GM12878 (cell line): Measurements from ENCODE around the gene MROH2A. TPM values are rescaled to one million over a fixed set of nuclear protein-coding genes. Genes with fewer than 3 reads are reported as not detected.

Experiments
- ATAC-seq: fragments of 200-7000 bp; cut with Tn5 transposase; 3 replicates; pipeline ENCODE4 v1.9.1; 2020; ENCODE audit warnings: mild to moderate bottlenecking, moderate library complexity
- BruUV-seq: library from RNA; stranded (reverse); fragments of 400-500 nt; replicated peaks from 2 replicates; lab custom pipeline; 2021; lab: Mats Ljungman, UMichigan
- CTCF ChIA-PET: fragments of 300-600 bp; sonication (Branson Sonifier 250); formaldehyde crosslinking; extraction: SDS; loops from one replicate; lab custom pipeline; 2021; ENCODE audit warnings: inconsistent platforms; lab: Yijun Ruan, JAX
- POLR2A ChIA-PET: fragments of 350-600 bp; formaldehyde crosslinking; extraction: SDS; loops from one replicate; lab custom pipeline; 2021; ENCODE audit warnings: inconsistent platforms; lab: Charles Lee
- RAD21 ChIA-PET: fragments of 300-600 bp; sonication (Branson Sonifier 250); formaldehyde crosslinking; loops from one replicate; lab custom pipeline; 2023; ENCODE audit warnings: antibody characterized with exemption; ENCODE audit not compliant: unreplicated experiment; lab: Charles Lee
- SMC1A ChIA-PET: fragments of 300-600 bp; sonication (Branson Sonifier 250); formaldehyde crosslinking; loops from one replicate; lab custom pipeline; 2023; ENCODE audit not compliant: unreplicated experiment, uncharacterized antibody; lab: Charles Lee
- DNase-seq: peaks from one replicate; pipeline ENCODE4 v3.0.0-alpha.2; 2011; ENCODE audit warnings: low read depth, low spot score
- FAIRE-seq: peaks from 3 replicates; lab custom pipeline; 2011; peaks lifted over from hg19 to GRCh38; lab: Jason Lieb, UNC
- H2AFZ ChIP-seq: 2 replicates; pipeline ENCODE4 v1.6.0; 2011; ENCODE audit warnings: low read depth, low read length, control low read depth; ENCODE audit not compliant: control insufficient read depth
- H3K27ac ChIP-seq: 2 replicates; pipeline ENCODE4 v1.5.1; 2011; ENCODE audit warnings: control low read depth; ENCODE audit not compliant: control insufficient read depth, insufficient read depth
- H3K27me3 ChIP-seq, 2 experiments: replicated peaks in 1 of 2; 2 replicates each; pipeline versions ENCODE4 v1.6.0 to v1.6.1; 2011; ENCODE audit warnings: low read length in 1 of 2; ENCODE audit not compliant: control insufficient read depth in 2 of 2, insufficient read depth in 2 of 2
- H3K36me3 ChIP-seq, 2 experiments: 2 replicates each; pipeline ENCODE4 v1.5.1; 2011; ENCODE audit warnings: low read length in 1 of 2; ENCODE audit not compliant: control insufficient read depth in 2 of 2, insufficient read depth in 2 of 2
- H3K4me1 ChIP-seq: 2 replicates; pipeline ENCODE4 v1.6.1; 2011; ENCODE audit warnings: mild to moderate bottlenecking, low read length, moderate library complexity, mixed read lengths; ENCODE audit not compliant: control insufficient read depth, insufficient read depth
- H3K4me2 ChIP-seq: 2 replicates; pipeline ENCODE4 v1.6.0; 2011; ENCODE audit warnings: control low read depth; ENCODE audit not compliant: control insufficient read depth, insufficient read depth
- H3K4me3 ChIP-seq: fragments of 200-600 bp; sonication (generic); 2 replicates; pipeline ENCODE4 v1.5.1; 2016
- H3K79me2 ChIP-seq: 2 replicates; pipeline ENCODE4 v1.6.0; 2011; ENCODE audit warnings: low read length; ENCODE audit not compliant: control insufficient read depth, insufficient read depth
- H3K9ac ChIP-seq: 2 replicates; pipeline ENCODE4 v1.8.0; 2011; ENCODE audit warnings: low read length, control low read depth, mixed read lengths; ENCODE audit not compliant: control insufficient read depth, insufficient read depth
- H3K9me3 ChIP-seq: replicated peaks from 3 replicates; pipeline ENCODE4 v1.5.1; 2011; ENCODE audit warnings: mild to moderate bottlenecking, low read length; ENCODE audit not compliant: control insufficient read depth, insufficient read depth
- H4K20me1 ChIP-seq: 2 replicates; pipeline ENCODE4 v1.6.0; 2011; ENCODE audit not compliant: control insufficient read depth, insufficient read depth
- BACH1 ChIP-seq: fragments of 450-650 bp; IDR thresholded peaks from 2 replicates; pipeline ENCODE4 v1.6.1; 2017; ENCODE audit warnings: mild to moderate bottlenecking, borderline replicate concordance
- CBX3 ChIP-seq: fragments of 200-600 bp; sonication (generic); IDR thresholded peaks from 2 replicates; pipeline ENCODE4 v1.6.1; 2016; ENCODE audit warnings: low read depth, borderline replicate concordance
- CHD1 ChIP-seq: IDR thresholded peaks from 2 replicates; pipeline ENCODE4 v1.6.1; 2012; ENCODE audit warnings: low read depth, low read length, improper control_type of control experiment
- HCFC1 ChIP-seq: fragments of 150-350 bp; IDR thresholded peaks from 2 replicates; pipeline ENCODE4 v1.6.1; 2014; ENCODE audit warnings: low read length
- MTA3 ChIP-seq: IDR thresholded peaks from 2 replicates; pipeline ENCODE4 v1.6.1; 2012; ENCODE audit warnings: low read length, inconsistent platforms, borderline replicate concordance
- MYB ChIP-seq: fragments of 150-350 bp; IDR thresholded peaks from 2 replicates; pipeline ENCODE4 v1.6.1; 2014; ENCODE audit warnings: mild to moderate bottlenecking, low read depth, low read length, borderline replicate concordance
- NRF1 ChIP-seq: conservative IDR thresholded peaks from 2 replicates; pipeline ENCODE4 v1.6.1; 2011; ENCODE audit warnings: mild to moderate bottlenecking, low read depth, low read length, improper control_type of control experiment
- SMAD1 ChIP-seq: fragments of 450-650 bp; IDR thresholded peaks from 2 replicates; pipeline ENCODE4 v1.6.1; 2018; ENCODE audit warnings: mild to moderate bottlenecking, low read depth; ENCODE audit not compliant: partially characterized antibody
- SMARCA5 ChIP-seq: fragments of 450-650 bp; IDR thresholded peaks from 2 replicates; pipeline ENCODE4 v1.6.1; 2017; ENCODE audit warnings: mild to moderate bottlenecking
- SPI1 ChIP-seq: IDR thresholded peaks from 2 replicates; pipeline ENCODE4 v1.6.1; 2011; ENCODE audit warnings: low read depth, mild to moderate bottlenecking, low read length, moderate library complexity, borderline replicate concordance; ENCODE audit not compliant: insufficient read depth
- WGBS: methylation state at CpG from one replicate; pipeline ENCODE4 v1.1.6; 2016; ENCODE audit warnings: low lambda C conversion rate; ENCODE audit not compliant: insufficient replicate concordance, insufficient coverage; ENCODE audit errors: missing lambda C conversion rate; 5-methylcytosine and 5-hydroxymethylcytosine counted together
- in situ Hi-C: fragments of 300-500 bp; cut with MboI; formaldehyde crosslinking; loops from 9 replicates; pipeline ENCODE4 v1.14.3; 2018; ENCODE audit warnings: mixed read lengths
- intact Hi-C: fragments of 100-400 bp; cut with micrococcal nuclease; formaldehyde crosslinking; loops from one replicate; pipeline ENCODE4 v1.14.2; 2022; ENCODE audit not compliant: unreplicated experiment
- polyA plus RNA-seq, 11 experiments: library from polyadenylated mRNA; depleted of rRNA in 4 of 11; unstranded in 6 of 11; stranded (reverse) in 5 of 11; fragments of >200 nt; fragmentation: Nextera tagmentation in 4 of 11; fragmentation: Illumina TruSeq in 1 of 11; extraction: Ambion mirVana in 4 of 11; extraction: Trizol in 1 of 11; gene quantifications; 1 replicate in 1 of 11; 2 replicates in 10 of 11; pipeline versions ENCODE4 v1.2.1 to v1.2.3, GENCODE V29; 2011 to 2016; ENCODE audit warnings: inconsistent platforms in 2 of 11, missing spikeins in 2 of 11, low read depth in 1 of 11
- total RNA-seq, 4 experiments: library from RNA; depleted of rRNA in 3 of 4; stranded (reverse); fragments of >200 nt in 3 of 4; fragmentation: Illumina TruSeq in 1 of 4; extraction: Trizol in 1 of 4; gene quantifications; 2 replicates each; pipeline versions ENCODE4 v1.2.1 to v1.2.3, GENCODE V29; 2013 to 2021
- TF ChIP-seq, protein P1 (sequence below): IDR thresholded peaks from 2 replicates; pipeline ENCODE4 v1.6.1; 2012; ENCODE audit warnings: low read depth, low read length, improper control_type of control experiment
- TF ChIP-seq, protein P2 (sequence below): fragments of 450-650 bp; formaldehyde crosslinking; IDR thresholded peaks from 2 replicates; pipeline ENCODE4 v1.5.0; 2022; ENCODE audit warnings: mild to moderate bottlenecking, missing genetic modification characterization
- TF ChIP-seq, protein P3 (sequence below): IDR thresholded peaks from 2 replicates; pipeline ENCODE4 v1.6.1; 2011; ENCODE audit warnings: low read depth, low read length, improper control_type of control experiment, borderline replicate concordance

MROH2A gene
- total and polyA plus RNA-seq, 10 of the 15 experiments (the other 5 are each of a cell fraction or from before 2014, with no cell fraction given): not detected

DNA sequence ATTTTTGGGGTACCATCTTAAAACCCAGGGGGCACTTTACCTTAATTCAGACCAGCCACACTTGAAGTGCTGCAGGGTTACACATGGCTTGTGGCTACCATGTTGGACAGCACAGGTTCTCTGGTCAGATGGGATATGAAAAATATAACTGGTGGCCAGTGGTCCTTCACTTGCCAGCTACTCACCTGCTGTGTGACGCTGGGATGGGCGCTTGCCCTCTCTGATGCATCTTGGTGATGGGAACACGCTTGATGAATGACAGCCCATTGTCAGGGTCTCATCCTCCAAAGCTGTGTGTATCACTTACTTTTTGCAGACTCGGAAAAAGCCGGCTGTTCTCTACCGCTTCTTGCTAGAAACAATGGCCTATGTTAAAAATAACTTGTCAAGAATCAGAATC, 53.7 kb downstream of the MROH2A start:
- no peak overlapping the region for H3K9ac ChIP-seq
- ChIA-PET CTCF (interaction anchor here (0.6 to 1.5 kb wide), 2 partner anchors 26 to 1154 kb away, joined by 3 read pairs; no protein-coding TSS in a partner anchor), RAD21 (interaction anchor here (0.6 kb wide), 2 partner anchors 776 to 1128 kb away, joined by 3 to 4 read pairs; no protein-coding TSS in a partner anchor)
- no peaks in the 10 kb centered on the region for H4K20me1 ChIP-seq
- intact Hi-C loops (no loop called here), in situ Hi-C loops (no loop called here)
- H3K27ac ChIP-seq: no peak overlapping the region
- WGBS: 100% methylated on average over 6 of the region's 6 CpGs
- no peak overlapping the region for H3K4me3 ChIP-seq
- BruUV-seq: no TSS peak
- H3K79me2 ChIP-seq: no peaks in the 10 kb centered on the region; the same call in 1 of the 2 replicates
- peaks cover 17 to 23% of the 10 kb centered on the region in 2 experiments; a peak in 3 of 4 replicates for H3K36me3 ChIP-seq
- TF ChIP-seq SMAD1: no peak
- TF ChIP-seq MTA3: no peak
- TF ChIP-seq, all 136 proteins: peak for 0
- ChIA-PET SMC1A (no interaction called here), POLR2A (no interaction called here)
- no peak for DNase-seq
- Histone ChIP-seq H3K4me1 (no peaks in the 10 kb centered on the region), H3K27me3 (no peaks in the 10 kb centered on the region), H2AFZ (no peak overlapping the region), H3K4me2 (no peak overlapping the region), H3K9me3 (no peaks in the 10 kb centered on the region)
- FAIRE-seq: no peak
- no peak for ATAC-seq

DNA sequence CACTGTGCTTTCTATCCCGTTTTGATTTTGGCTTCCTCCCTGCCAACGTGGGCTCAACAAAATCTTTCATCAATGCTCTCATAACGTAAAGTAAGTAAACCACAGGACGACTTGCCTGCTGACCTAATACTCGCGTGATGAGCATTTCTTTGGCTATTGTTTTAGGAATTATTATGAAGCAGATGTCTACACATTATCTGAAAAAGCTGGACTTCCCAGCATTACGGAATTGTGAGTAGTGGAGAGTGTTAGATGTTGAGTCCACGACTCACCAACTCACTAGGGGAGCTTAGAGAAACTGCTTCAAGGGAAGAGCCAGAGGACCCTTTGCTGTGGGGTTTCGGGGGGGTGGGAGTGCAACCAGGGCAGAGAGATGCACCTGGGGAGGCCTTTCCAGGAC, 54.3 kb downstream of the MROH2A start:
- intact Hi-C loops: no loop called here
- ChIA-PET POLR2A (no interaction called here), SMC1A (no interaction called here), CTCF (interaction anchor here (0.6 to 1.5 kb wide), 3 partner anchors 25 to 1155 kb away, joined by 3 to 4 read pairs (median 3); no protein-coding TSS in a partner anchor), RAD21 (interaction anchor here (0.6 kb wide), 2 partner anchors 776 to 1129 kb away, joined by 3 to 4 read pairs; no protein-coding TSS in a partner anchor)
- no peaks in the 10 kb centered on the region for H3K27me3 ChIP-seq
- H2AFZ ChIP-seq: no peak overlapping the region
- ATAC-seq: no peak
- in situ Hi-C loops: no loop called here
- no peaks in the 10 kb centered on the region for H4K20me1 ChIP-seq
- H3K27ac ChIP-seq: no peak overlapping the region
- DNase-seq: no peak
- no peaks in the 10 kb centered on the region for H3K4me1 ChIP-seq
- FAIRE-seq: no peak
- peaks cover 17 to 23% of the 10 kb centered on the region in 2 experiments; a peak in 3 of 4 replicates for H3K36me3 ChIP-seq
- peaks cover 2% of the 10 kb centered on the region for H3K79me2 ChIP-seq
- H3K4me2 ChIP-seq: no peak overlapping the region
- H3K9ac ChIP-seq: no peak overlapping the region
- H3K4me3 ChIP-seq: no peak overlapping the region
- 61% methylated on average over 9 of the region's 9 CpGs for WGBS
- no peaks in the 10 kb centered on the region for H3K9me3 ChIP-seq
- no TSS peak for BruUV-seq
- TF ChIP-seq, protein P1, sequence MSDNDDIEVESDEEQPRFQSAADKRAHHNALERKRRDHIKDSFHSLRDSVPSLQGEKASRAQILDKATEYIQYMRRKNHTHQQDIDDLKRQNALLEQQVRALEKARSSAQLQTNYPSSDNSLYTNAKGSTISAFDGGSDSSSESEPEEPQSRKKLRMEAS: no peak
- no peak for TF ChIP-seq MYB
- TF ChIP-seq, protein P2, sequence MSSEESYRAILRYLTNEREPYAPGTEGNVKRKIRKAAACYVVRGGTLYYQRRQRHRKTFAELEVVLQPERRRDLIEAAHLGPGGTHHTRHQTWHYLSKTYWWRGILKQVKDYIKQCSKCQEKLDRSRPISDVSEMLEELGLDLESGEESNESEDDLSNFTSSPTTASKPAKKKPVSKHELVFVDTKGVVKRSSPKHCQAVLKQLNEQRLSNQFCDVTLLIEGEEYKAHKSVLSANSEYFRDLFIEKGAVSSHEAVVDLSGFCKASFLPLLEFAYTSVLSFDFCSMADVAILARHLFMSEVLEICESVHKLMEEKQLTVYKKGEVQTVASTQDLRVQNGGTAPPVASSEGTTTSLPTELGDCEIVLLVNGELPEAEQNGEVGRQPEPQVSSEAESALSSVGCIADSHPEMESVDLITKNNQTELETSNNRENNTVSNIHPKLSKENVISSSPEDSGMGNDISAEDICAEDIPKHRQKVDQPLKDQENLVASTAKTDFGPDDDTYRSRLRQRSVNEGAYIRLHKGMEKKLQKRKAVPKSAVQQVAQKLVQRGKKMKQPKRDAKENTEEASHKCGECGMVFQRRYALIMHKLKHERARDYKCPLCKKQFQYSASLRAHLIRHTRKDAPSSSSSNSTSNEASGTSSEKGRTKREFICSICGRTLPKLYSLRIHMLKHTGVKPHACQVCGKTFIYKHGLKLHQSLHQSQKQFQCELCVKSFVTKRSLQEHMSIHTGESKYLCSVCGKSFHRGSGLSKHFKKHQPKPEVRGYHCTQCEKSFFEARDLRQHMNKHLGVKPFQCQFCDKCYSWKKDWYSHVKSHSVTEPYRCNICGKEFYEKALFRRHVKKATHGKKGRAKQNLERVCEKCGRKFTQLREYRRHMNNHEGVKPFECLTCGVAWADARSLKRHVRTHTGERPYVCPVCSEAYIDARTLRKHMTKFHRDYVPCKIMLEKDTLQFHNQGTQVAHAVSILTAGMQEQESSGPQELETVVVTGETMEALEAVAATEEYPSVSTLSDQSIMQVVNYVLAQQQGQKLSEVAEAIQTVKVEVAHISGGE (CRISPR knock-in tag): no peak
- TF ChIP-seq CBX3: no peak
- no peak for TF ChIP-seq SPI1
- no peak for TF ChIP-seq BACH1
- TF ChIP-seq, protein P3, sequence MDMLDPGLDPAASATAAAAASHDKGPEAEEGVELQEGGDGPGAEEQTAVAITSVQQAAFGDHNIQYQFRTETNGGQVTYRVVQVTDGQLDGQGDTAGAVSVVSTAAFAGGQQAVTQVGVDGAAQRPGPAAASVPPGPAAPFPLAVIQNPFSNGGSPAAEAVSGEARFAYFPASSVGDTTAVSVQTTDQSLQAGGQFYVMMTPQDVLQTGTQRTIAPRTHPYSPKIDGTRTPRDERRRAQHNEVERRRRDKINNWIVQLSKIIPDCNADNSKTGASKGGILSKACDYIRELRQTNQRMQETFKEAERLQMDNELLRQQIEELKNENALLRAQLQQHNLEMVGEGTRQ: no peak
- no peak for TF ChIP-seq NRF1
- no peak for TF ChIP-seq HCFC1
- no peak for TF ChIP-seq CHD1
- TF ChIP-seq SMARCA5: no peak
